ENCODE measurements around the gene REX1BD. TPM values are rescaled to one million over a fixed set of nuclear protein-coding genes. Genes with fewer than 3 reads are reported as not detected.

REX1BD gene
- total and polyA plus RNA-seq, 2 donors (not counting 1 experiment from before 2014, with no cell fraction given), result 90.9 to 164 TPM

GRCh38 chr19:18620311-18620710 lies 31.7 kb downstream of the REX1BD start:
- Histone ChIP-seq H3K9me3 (ENCODE audit: control extremely low read depth in 1 of 3, control insufficient read depth in 2 of 3, insufficient read depth in 1 of 3, low read length in 2 of 3) (peaks cover 0 to 10% (median 0%) of the 10 kb centered on the region in 3 donors), H3K79me2 (ENCODE audit: control insufficient read depth, insufficient read depth, low read length) (no peaks in the 10 kb centered on the region), H3K4me3 (ENCODE audit: control extremely low read depth in 1 of 5, extremely low read depth in 1 of 5, insufficient read depth in 1 of 5, low read depth in 2 of 5, low read length in 4 of 5) (no peak overlapping the region), H4K20me1 (ENCODE audit: control insufficient read depth, insufficient read depth, low read length, poor library complexity, severe bottlenecking) (no peaks in the 10 kb centered on the region), H3K27ac (ENCODE audit: low read length in 2 of 2) (no peak overlapping the region), H3K27me3 (replicated peaks in 1 of 4; ENCODE audit: control extremely low read depth in 1 of 4, control insufficient read depth in 3 of 4, insufficient read depth in 4 of 4, low read length in 3 of 4) (peaks cover 0 to 37% (median 6%) of the 10 kb centered on the region in 4 experiments), H3K9ac (ENCODE audit: low read length) (no peak overlapping the region), H3K36me3 (replicated peaks in 1 of 2; ENCODE audit: control extremely low read depth in 1 of 2, control insufficient read depth in 1 of 2, extremely low read depth in 1 of 2, insufficient read depth in 2 of 2, low read length in 1 of 2) (no peaks in the 10 kb centered on the region), H2AFZ (ENCODE audit: insufficient read depth, low read depth, low read length, poor library complexity, severe bottlenecking) (no peak overlapping the region), H3K4me2 (replicated peaks; ENCODE audit: low read depth, low read length, poor library complexity, severe bottlenecking) (no peak overlapping the region), H3K4me1 (ENCODE audit: control insufficient read depth in 2 of 2, insufficient read depth in 2 of 2, low read length in 2 of 2) (no peaks in the 10 kb centered on the region)
- Mint-ChIP-seq H3K4me1 (peaks cover 2% of the 10 kb centered on the region), H3K27ac (no peak overlapping the region), H3K4me3 (no peak overlapping the region), H3K9me3 (ENCODE audit: insufficient read depth) (no peaks in the 10 kb centered on the region), H3K27me3 (peaks cover 18% of the 10 kb centered on the region)
- DNase-seq, result no peak
- CTCF ChIA-PET, result no interaction called here
- 95% methylated on average over 6 of the region's 10 CpGs for WGBS (ENCODE audit: insufficient coverage)
- intact Hi-C loops (cut with micrococcal nuclease), result no loop called here
- no peak for ATAC-seq (ENCODE audit: low read depth)
- POLR2A ChIA-PET, result interaction anchor here (0.5 kb wide), 1 partner anchor 81 kb away, joined by 10 read pairs; no protein-coding TSS in a partner anchor
- TF ChIP-seq CTCF (IDR thresholded peaks at IDR 0.05), result no peak
- no peak for TF ChIP-seq EZH2 (IDR thresholded peaks at IDR 0.05; ENCODE audit: borderline replicate concordance, insufficient read depth, low read depth, low read length, poor library complexity, severe bottlenecking)

DNA sequence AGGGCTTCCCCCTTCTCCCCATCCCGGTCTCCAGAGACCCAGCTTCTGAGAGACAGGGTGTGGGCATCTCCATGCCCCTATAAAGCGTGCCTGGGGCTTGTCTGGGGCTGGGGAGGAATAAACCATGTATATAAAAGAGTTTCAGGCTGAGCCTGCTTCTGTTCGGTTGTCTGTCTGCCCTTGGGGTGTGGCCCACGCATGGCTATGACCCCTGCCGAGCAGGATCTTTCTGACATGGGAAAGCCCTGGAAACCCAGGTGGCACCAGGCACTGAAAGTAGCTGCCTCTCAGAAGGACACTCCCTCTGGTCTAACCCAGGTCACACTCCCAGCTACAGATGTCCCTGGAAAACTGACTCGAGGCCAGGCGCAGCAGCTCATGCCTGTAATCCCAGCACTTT lies 32.3 kb downstream of the REX1BD start:
- H3K27ac ChIP-seq (ENCODE audit: low read length in 2 of 2), result no peak overlapping the region
- H3K4me2 ChIP-seq (replicated peaks; ENCODE audit: low read depth, low read length, poor library complexity, severe bottlenecking), result no peak overlapping the region

More for the DNA sequence above, 32.3 kb downstream of the REX1BD start:
- Histone ChIP-seq H3K36me3 (replicated peaks in 1 of 2; ENCODE audit: control extremely low read depth in 1 of 2, control insufficient read depth in 1 of 2, extremely low read depth in 1 of 2, insufficient read depth in 2 of 2, low read length in 1 of 2) (no peaks in the 10 kb centered on the region), H2AFZ (ENCODE audit: insufficient read depth, low read depth, low read length, poor library complexity, severe bottlenecking) (no peak overlapping the region), H3K4me3 (ENCODE audit: control extremely low read depth in 1 of 5, extremely low read depth in 1 of 5, insufficient read depth in 1 of 5, low read depth in 2 of 5, low read length in 4 of 5) (no peak overlapping the region), H3K79me2 (ENCODE audit: control insufficient read depth, insufficient read depth, low read length) (no peaks in the 10 kb centered on the region), H3K4me1 (ENCODE audit: control insufficient read depth in 2 of 2, insufficient read depth in 2 of 2, low read length in 2 of 2) (no peaks in the 10 kb centered on the region), H3K9me3 (ENCODE audit: control extremely low read depth in 1 of 3, control insufficient read depth in 2 of 3, insufficient read depth in 1 of 3, low read length in 2 of 3) (peaks cover 0 to 9% (median 0%) of the 10 kb centered on the region in 3 donors), H3K9ac (ENCODE audit: low read length) (no peak overlapping the region), H4K20me1 (ENCODE audit: control insufficient read depth, insufficient read depth, low read length, poor library complexity, severe bottlenecking) (no peaks in the 10 kb centered on the region), H3K27me3 (replicated peaks in 1 of 4; ENCODE audit: control extremely low read depth in 1 of 4, control insufficient read depth in 3 of 4, insufficient read depth in 4 of 4, low read length in 3 of 4) (peaks cover 0 to 34% (median 4%) of the 10 kb centered on the region in 4 experiments)
- TF ChIP-seq EZH2 (IDR thresholded peaks at IDR 0.05; ENCODE audit: borderline replicate concordance, insufficient read depth, low read depth, low read length, poor library complexity, severe bottlenecking), result no peak
- TF ChIP-seq CTCF (IDR thresholded peaks at IDR 0.05), result no peak
- POLR2A ChIA-PET, result no interaction called here
- peaks cover 2% of the 10 kb centered on the region for H3K4me1 Mint-ChIP-seq
- intact Hi-C loops (cut with micrococcal nuclease), result no loop called here
- no peak for ATAC-seq (ENCODE audit: low read depth)
- 86% methylated on average over 6 of the region's 7 CpGs for WGBS (ENCODE audit: insufficient coverage)
- H3K27me3 Mint-ChIP-seq, result peaks cover 15% of the 10 kb centered on the region
- no peak for DNase-seq
- no peak overlapping the region for H3K27ac Mint-ChIP-seq
- CTCF ChIA-PET, result no interaction called here
- no peaks in the 10 kb centered on the region for H3K9me3 Mint-ChIP-seq (ENCODE audit: insufficient read depth)
- H3K4me3 Mint-ChIP-seq, result no peak overlapping the region

All from B cell (primary cell).